Left ventricle myocardium inferior (tissue), 1 donor: ENCODE data around the gene SHISA7. TPM values are rescaled to one million over a fixed set of nuclear protein-coding genes. Genes with fewer than 3 reads are reported as not detected.

ENCODE experiments used
- DNase-seq: peaks from one replicate; pipeline ENCODE4 v3.0.0-alpha.2; 2020
- H3K27ac ChIP-seq: fragments of 200-600 bp; replicated peaks from 2 replicates; pipeline ENCODE4 v1.8.0; 2021
- H3K27me3 ChIP-seq: fragments of 200-600 bp; 2 replicates; pipeline ENCODE4 v1.8.0; 2021; ENCODE audit warnings: low read depth
- H3K36me3 ChIP-seq: fragments of 200-600 bp; 2 replicates; pipeline ENCODE4 v1.8.0; 2021
- H3K4me1 ChIP-seq: fragments of 200-600 bp; 2 replicates; pipeline ENCODE4 v1.8.0; 2021
- H3K4me3 ChIP-seq: fragments of 200-600 bp; 2 replicates; pipeline ENCODE4 v1.8.0; 2021; ENCODE audit warnings: mild to moderate bottlenecking, moderate library complexity
- H3K9me3 ChIP-seq: fragments of 200-600 bp; replicated peaks from 2 replicates; pipeline ENCODE4 v1.8.0; 2021
- CTCF ChIP-seq: fragments of 200-600 bp; IDR thresholded peaks from 2 replicates; pipeline ENCODE4 v1.8.0; 2021; ENCODE audit warnings: antibody characterized with exemption, mild to moderate bottlenecking, borderline replicate concordance
- intact Hi-C: fragments of 100-400 bp; cut with micrococcal nuclease; formaldehyde crosslinking; loops from one replicate; pipeline ENCODE4 v1.11.0; 2022
- total RNA-seq: library from RNA; stranded (reverse); fragmentation: NEBNext Ultra II Directional; extraction: Animal tissue kit (Norgen Biotek cat#: 25700); gene quantifications from one replicate; pipeline ENCODE4 v1.2.1, GENCODE V29; 2021
- donor health status: DM: no; HTN: yes; CAD: no; lungs with severe emphysema.

Gene SHISA7
- total RNA-seq, 1 donor from 2014 or later = not detected

GRCh38 chr19:55466241-55466614 lies 23.1 kb upstream of the SHISA7 start:
- no peak overlapping the region for H3K4me3 ChIP-seq
- H3K9me3 ChIP-seq = no peaks in the 10 kb centered on the region
- no peak for DNase-seq
- intact Hi-C loops = no loop called here
- no peak overlapping the region for H3K27ac ChIP-seq
- no peaks in the 10 kb centered on the region for H3K27me3 ChIP-seq
- H3K36me3 ChIP-seq = no peaks in the 10 kb centered on the region
- TF ChIP-seq CTCF = no peak
- peaks cover 19% of the 10 kb centered on the region for H3K4me1 ChIP-seq

- TF ChIP-seq CTCF = no peak
- Histone ChIP-seq H3K4me1 (peaks cover 25% of the 10 kb centered on the region), H3K4me3 (no peak overlapping the region), H3K27me3 (no peaks in the 10 kb centered on the region), H3K36me3 (no peaks in the 10 kb centered on the region), H3K9me3 (no peaks in the 10 kb centered on the region), H3K27ac (no peak overlapping the region)
- DNase-seq = no peak
- intact Hi-C loops = no loop called here
Measured at GRCh38 chr19:55465460-55466240, 22.6 kb upstream of the SHISA7 start.

GRCh38 chr19:55464662-55465054 lies 21.6 kb upstream of the SHISA7 start, which contains the start of gene C19orf85:
Gene C19orf85 (minus strand): TSS chr19:55464751. CDS start chr19:55464554, 197 bp downstream.
- H3K27me3 ChIP-seq = no peaks in the 10 kb centered on the region
- no peak within 1 kb of the TSS for H3K27ac ChIP-seq
- H3K4me1 ChIP-seq = peaks cover 35% of the 10 kb centered on the region
- no peak for DNase-seq
- H3K4me3 ChIP-seq = no peak within 1 kb of the TSS
- no peak for TF ChIP-seq CTCF
- no peaks in the 10 kb centered on the region for H3K9me3 ChIP-seq
- H3K36me3 ChIP-seq = no peaks in the 10 kb centered on the region
- intact Hi-C loops = no loop called here

GRCh38 chr19:55464039-55464661 lies 21.1 kb upstream of the SHISA7 start:
- H3K27ac ChIP-seq = no peak overlapping the region
- no peaks in the 10 kb centered on the region for H3K9me3 ChIP-seq
- no peaks in the 10 kb centered on the region for H3K27me3 ChIP-seq
- H3K4me1 ChIP-seq = peaks cover 37% of the 10 kb centered on the region
- no peak for TF ChIP-seq CTCF
- no peaks in the 10 kb centered on the region for H3K36me3 ChIP-seq
- intact Hi-C loops = no loop called here
- no peak for DNase-seq
- no peak overlapping the region for H3K4me3 ChIP-seq

GRCh38 chr19:55463583-55464031 lies 20.5 kb upstream of the SHISA7 start:
- no peak for DNase-seq
- no peaks in the 10 kb centered on the region for H3K9me3 ChIP-seq
- intact Hi-C loops = no loop called here
- TF ChIP-seq CTCF = no peak
- no peaks in the 10 kb centered on the region for H3K36me3 ChIP-seq
- H3K27me3 ChIP-seq = no peaks in the 10 kb centered on the region
- no peak overlapping the region for H3K4me3 ChIP-seq
- H3K4me1 ChIP-seq = peaks cover 37% of the 10 kb centered on the region
- no peak overlapping the region for H3K27ac ChIP-seq
